ENCODE data around the gene R3HCC1L. TPM values are rescaled to one million over a fixed set of nuclear protein-coding genes. Genes with fewer than 3 reads are reported as not detected.

Gene R3HCC1L
- total and polyA plus RNA-seq, 2 donors = 14.7 to 20.4 TPM

DNA sequence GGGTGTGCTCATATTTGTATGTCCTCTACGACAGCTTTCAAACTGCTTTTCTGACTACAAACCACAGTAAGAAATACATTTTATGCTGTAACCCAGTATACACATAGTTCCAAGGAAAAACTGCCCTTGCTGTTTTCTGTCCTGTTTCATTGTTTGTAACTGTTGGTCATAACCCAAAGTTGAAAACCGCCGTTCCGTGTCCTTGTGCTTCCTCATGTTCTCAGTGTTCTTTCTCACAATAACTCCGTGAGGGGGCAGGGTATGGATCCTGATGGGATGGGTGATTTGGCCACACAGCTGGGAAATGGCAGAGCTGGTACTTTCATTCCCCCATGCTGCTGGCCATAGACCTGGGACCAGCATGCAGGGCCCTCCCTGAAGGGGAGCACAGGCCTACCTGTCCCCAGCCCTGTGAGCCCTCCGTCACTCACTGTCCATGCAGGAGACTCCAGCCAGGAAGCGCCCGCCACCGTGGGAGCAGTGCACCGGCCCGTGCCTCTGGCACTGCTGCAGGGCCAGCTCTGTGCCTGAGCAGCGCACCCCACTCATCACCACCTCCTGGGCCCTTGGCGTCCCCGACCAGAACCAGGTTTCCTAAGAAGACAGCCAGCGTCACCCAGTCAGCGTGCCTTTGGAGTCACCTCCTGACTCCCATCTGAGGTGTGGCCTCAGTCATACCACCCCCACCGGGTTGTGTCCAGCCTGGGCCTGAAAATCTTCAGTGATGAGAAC is 120.9 kb downstream of the R3HCC1L start:
- no peaks in the 10 kb centered on the region for H3K4me1 ChIP-seq (ENCODE audit: control insufficient read depth in 2 of 2, insufficient read depth in 2 of 2, low read length in 2 of 2)
- no peak overlapping the region for H3K27ac ChIP-seq (ENCODE audit: low read depth in 1 of 2, low read length in 1 of 2)
- no peaks in the 10 kb centered on the region for H3K27me3 ChIP-seq (ENCODE audit: control insufficient read depth in 2 of 2, insufficient read depth in 1 of 2, low read length in 1 of 2)
- H3K9me3 ChIP-seq (ENCODE audit: control insufficient read depth in 2 of 2, insufficient read depth in 1 of 2, low read length in 1 of 2) = no peaks in the 10 kb centered on the region
- peaks cover 10 to 14% of the 10 kb centered on the region in 2 donors for H3K36me3 ChIP-seq (ENCODE audit: control insufficient read depth in 2 of 2, insufficient read depth in 2 of 2, low read length in 1 of 2)
- WGBS = 97% methylated on average over 17 of the region's 17 CpGs
- no peak for DNase-seq (ENCODE audit: low read depth in 6 of 9, low spot score in 9 of 9)
- H3K4me3 ChIP-seq (ENCODE audit: low read length in 2 of 2) = no peak overlapping the region

DNA sequence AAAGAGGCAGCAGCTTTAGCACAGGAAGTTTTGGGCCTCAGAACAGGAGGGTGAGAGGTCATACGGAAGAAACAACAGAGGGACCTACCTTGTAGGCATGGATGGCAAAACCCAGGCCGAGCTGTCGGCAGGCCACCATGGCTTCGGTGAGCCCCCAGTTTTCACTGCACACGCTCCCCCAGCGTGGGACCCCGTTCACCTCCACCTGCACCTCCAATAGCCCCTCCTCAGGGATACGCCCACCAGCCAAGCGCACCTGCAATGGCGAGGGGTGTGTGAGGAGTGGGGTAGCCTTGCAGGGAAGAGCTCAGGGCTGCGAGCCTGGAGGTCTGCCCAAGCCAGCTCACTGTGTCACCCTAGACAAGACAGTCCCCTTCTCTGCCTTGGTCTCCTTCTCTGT is 122.2 kb downstream of the R3HCC1L start:
- Histone ChIP-seq H3K36me3 (ENCODE audit: control insufficient read depth in 2 of 2, insufficient read depth in 2 of 2, low read length in 1 of 2) (peaks cover 0 to 10% of the 10 kb centered on the region in 2 donors), H3K4me3 (ENCODE audit: low read length in 2 of 2) (no peak overlapping the region), H3K27me3 (ENCODE audit: control insufficient read depth in 2 of 2, insufficient read depth in 1 of 2, low read length in 1 of 2) (no peaks in the 10 kb centered on the region), H3K9me3 (ENCODE audit: control insufficient read depth in 2 of 2, insufficient read depth in 1 of 2, low read length in 1 of 2) (no peaks in the 10 kb centered on the region), H3K27ac (ENCODE audit: low read depth in 1 of 2, low read length in 1 of 2) (no peak overlapping the region), H3K4me1 (ENCODE audit: control insufficient read depth in 2 of 2, insufficient read depth in 2 of 2, low read length in 2 of 2) (no peaks in the 10 kb centered on the region)
- WGBS = 97% methylated on average over 11 of the region's 11 CpGs
- DNase-seq (ENCODE audit: low read depth in 6 of 9, low spot score in 9 of 9) = no peak

DNA sequence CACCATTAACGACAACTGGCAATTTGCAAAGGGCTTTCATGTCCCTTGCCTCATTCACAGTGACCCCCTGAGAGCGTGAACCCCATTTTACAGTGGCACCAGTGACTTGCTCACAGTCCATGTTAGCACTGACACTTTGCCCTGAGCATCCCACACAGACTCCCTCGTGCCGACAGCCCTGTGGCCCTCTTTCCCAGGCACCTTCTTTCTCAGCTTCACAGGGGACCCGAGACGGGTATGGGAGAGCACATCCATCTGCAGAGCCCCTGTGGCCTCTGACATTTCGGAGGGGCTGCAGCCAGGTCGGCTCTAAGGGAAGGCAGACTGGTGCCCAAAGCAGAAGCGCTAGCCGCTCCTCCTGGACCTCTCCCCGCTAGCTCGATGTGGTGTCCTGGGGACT is 122.7 kb downstream of the R3HCC1L start:
- no peak overlapping the region for H3K27ac ChIP-seq (ENCODE audit: low read depth in 1 of 2, low read length in 1 of 2)
- H3K4me1 ChIP-seq (ENCODE audit: control insufficient read depth in 2 of 2, insufficient read depth in 2 of 2, low read length in 2 of 2) = no peaks in the 10 kb centered on the region
- no peaks in the 10 kb centered on the region for H3K27me3 ChIP-seq (ENCODE audit: control insufficient read depth in 2 of 2, insufficient read depth in 1 of 2, low read length in 1 of 2)
- H3K36me3 ChIP-seq (ENCODE audit: control insufficient read depth in 2 of 2, insufficient read depth in 2 of 2, low read length in 1 of 2) = peaks cover 0 to 10% of the 10 kb centered on the region in 2 donors
- H3K4me3 ChIP-seq (ENCODE audit: low read length in 2 of 2) = no peak overlapping the region
- DNase-seq (ENCODE audit: low read depth in 6 of 9, low spot score in 9 of 9) = no peak
- no peaks in the 10 kb centered on the region for H3K9me3 ChIP-seq (ENCODE audit: control insufficient read depth in 2 of 2, insufficient read depth in 1 of 2, low read length in 1 of 2)
- WGBS = 97% methylated on average over 12 of the region's 12 CpGs

DNA sequence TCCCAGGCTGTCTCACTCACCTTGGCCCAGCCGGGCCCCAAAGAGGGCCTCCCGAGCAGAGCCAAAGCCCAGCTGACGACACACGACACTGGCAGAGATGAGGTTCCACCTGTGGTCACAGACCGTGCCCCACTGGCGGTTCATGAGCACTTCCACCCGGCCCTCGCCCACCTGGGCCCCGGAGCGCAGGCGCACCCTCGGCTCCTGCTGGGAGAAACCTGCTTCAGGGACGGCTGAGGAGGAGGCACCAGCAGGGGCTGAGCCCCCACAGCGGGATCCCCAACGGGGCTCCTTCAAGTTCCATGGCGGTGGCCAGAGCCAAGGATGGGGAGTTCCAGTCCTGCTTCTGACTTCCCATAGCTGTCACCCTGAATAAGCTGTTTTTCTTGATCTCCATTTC is 123.5 kb downstream of the R3HCC1L start:
- Histone ChIP-seq H3K4me1 (ENCODE audit: control insufficient read depth in 2 of 2, insufficient read depth in 2 of 2, low read length in 2 of 2) (no peaks in the 10 kb centered on the region), H3K4me3 (ENCODE audit: low read length in 2 of 2) (no peak overlapping the region), H3K27me3 (ENCODE audit: control insufficient read depth in 2 of 2, insufficient read depth in 1 of 2, low read length in 1 of 2) (no peaks in the 10 kb centered on the region), H3K36me3 (ENCODE audit: control insufficient read depth in 2 of 2, insufficient read depth in 2 of 2, low read length in 1 of 2) (peaks cover 0 to 6% of the 10 kb centered on the region in 2 donors), H3K9me3 (ENCODE audit: control insufficient read depth in 2 of 2, insufficient read depth in 1 of 2, low read length in 1 of 2) (no peaks in the 10 kb centered on the region), H3K27ac (ENCODE audit: low read depth in 1 of 2, low read length in 1 of 2) (no peak overlapping the region)
- WGBS = 94% methylated on average over 16 of the region's 16 CpGs
- no peak for DNase-seq (ENCODE audit: low read depth in 6 of 9, low spot score in 9 of 9)

DNA sequence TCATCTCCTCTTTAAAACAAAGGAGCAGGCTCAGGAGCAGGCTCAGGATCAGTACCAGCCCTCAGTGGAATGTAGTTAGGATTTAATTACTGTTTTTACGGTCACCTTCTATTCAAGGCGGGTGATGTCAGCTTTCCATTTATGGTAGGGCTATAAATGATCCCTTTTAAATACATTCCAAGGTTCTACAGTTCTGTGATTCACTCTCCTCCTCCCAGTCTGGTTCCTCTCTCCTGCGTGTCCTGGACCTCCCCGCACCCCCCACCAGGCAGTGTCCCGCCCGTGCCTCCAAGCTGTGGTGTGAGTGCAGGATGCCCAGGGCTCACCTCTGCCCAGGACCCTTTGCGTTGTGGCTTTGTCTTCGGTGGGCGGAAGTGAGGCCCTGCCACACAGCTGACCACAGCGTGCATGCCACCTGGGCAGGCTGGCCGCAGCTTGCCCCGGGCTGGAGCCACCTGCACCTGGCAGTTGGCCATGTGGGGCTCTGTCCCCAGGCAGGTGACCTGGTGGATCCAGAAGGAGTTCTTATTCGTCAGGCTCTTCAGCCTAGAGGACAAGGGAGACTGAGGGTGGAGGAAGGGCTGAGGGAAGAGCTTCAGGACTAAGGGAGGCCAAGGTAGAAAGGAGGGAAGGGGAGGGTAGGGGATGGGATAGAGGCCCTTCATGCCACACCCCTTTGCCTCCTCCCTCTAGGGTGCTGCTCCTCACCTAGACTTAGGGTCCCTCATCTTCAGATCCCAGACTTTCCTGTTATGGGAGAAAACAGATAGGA is 124.4 kb downstream of the R3HCC1L start:
- DNase-seq (ENCODE audit: low read depth in 6 of 9, low spot score in 9 of 9) = no peak
- Histone ChIP-seq H3K4me1 (ENCODE audit: control insufficient read depth in 2 of 2, insufficient read depth in 2 of 2, low read length in 2 of 2) (no peaks in the 10 kb centered on the region), H3K27me3 (ENCODE audit: control insufficient read depth in 2 of 2, insufficient read depth in 1 of 2, low read length in 1 of 2) (no peaks in the 10 kb centered on the region), H3K9me3 (ENCODE audit: control insufficient read depth in 2 of 2, insufficient read depth in 1 of 2, low read length in 1 of 2) (no peaks in the 10 kb centered on the region), H3K27ac (ENCODE audit: low read depth in 1 of 2, low read length in 1 of 2) (no peak overlapping the region), H3K36me3 (ENCODE audit: control insufficient read depth in 2 of 2, insufficient read depth in 2 of 2, low read length in 1 of 2) (peaks cover 0 to 6% of the 10 kb centered on the region in 2 donors), H3K4me3 (ENCODE audit: low read length in 2 of 2) (no peak overlapping the region)
- WGBS = 82% methylated on average over 13 of the region's 13 CpGs

DNA sequence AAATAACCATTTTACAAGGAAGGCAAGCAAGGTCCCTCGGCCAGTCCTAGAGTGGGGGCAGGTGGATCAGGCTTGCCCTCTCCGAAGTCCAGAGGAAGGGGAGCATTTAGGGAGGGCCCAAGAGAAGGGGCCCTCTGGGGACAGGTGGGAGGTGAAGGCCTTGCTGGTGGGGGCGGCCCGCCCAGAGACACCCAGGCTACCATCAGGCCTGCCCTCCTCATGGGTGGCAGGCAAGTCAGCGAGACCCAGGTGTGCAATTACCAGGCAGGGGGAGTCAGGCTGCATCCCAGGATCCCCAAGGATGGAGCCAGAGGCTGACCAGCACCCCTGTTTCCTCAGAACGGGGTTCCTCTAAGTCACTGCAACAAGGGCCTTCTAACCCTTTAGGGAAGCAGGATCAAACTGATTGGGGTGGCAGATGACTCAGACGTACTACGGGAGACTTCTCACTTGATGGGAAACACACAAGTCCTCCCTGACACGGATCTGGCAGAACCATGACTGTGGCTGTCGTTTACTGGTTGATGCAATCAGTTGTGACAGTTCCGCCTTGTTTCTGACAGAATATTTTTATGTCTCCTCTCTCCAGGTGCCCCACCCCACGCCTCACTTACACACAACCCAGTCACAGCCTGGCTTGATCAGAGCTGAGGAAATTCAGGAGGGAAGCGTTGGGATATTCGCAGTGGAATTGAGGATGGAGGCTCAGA is 125.3 kb downstream of the R3HCC1L start:
- WGBS = 91% methylated on average over 14 of the region's 14 CpGs

DNA sequence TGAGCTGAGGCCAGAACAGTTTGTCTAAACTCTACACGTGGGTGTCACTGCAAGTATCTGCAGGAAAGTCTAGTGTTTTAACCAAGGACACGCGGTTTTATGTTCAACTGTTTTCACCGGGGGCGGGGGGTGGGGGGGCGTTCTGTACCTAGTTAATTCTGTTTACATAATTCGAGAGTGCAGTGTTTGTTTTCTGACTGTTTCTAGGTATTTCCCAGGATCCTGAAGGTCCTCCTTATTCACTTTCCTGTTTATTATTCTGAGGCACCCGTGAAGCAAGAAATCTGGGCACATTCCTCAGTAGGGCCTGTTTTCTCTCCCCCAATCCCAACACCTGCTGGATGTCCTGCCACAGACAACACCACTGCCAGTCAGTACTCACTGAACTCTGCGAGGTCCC is 125.9 kb downstream of the R3HCC1L start:
- H3K36me3 ChIP-seq (ENCODE audit: control insufficient read depth in 2 of 2, insufficient read depth in 2 of 2, low read length in 1 of 2) = peaks cover 0 to 5% of the 10 kb centered on the region in 2 donors
- DNase-seq (ENCODE audit: low read depth in 6 of 9, low spot score in 9 of 9) = no peak
- H3K9me3 ChIP-seq (ENCODE audit: control insufficient read depth in 2 of 2, insufficient read depth in 1 of 2, low read length in 1 of 2) = no peaks in the 10 kb centered on the region
- H3K27me3 ChIP-seq (ENCODE audit: control insufficient read depth in 2 of 2, insufficient read depth in 1 of 2, low read length in 1 of 2) = no peaks in the 10 kb centered on the region
- H3K4me1 ChIP-seq (ENCODE audit: control insufficient read depth in 2 of 2, insufficient read depth in 2 of 2, low read length in 2 of 2) = no peaks in the 10 kb centered on the region
- no peak overlapping the region for H3K27ac ChIP-seq (ENCODE audit: low read depth in 1 of 2, low read length in 1 of 2)
- WGBS = 91% methylated on average over 9 of the region's 9 CpGs
- H3K4me3 ChIP-seq (ENCODE audit: low read length in 2 of 2) = no peak overlapping the region

More for the DNA sequence above, 125.3 kb downstream of the R3HCC1L start:
- H3K27me3 ChIP-seq (ENCODE audit: control insufficient read depth in 2 of 2, insufficient read depth in 1 of 2, low read length in 1 of 2) = no peaks in the 10 kb centered on the region
- no peak for DNase-seq (ENCODE audit: low read depth in 6 of 9, low spot score in 9 of 9)
- H3K4me3 ChIP-seq (ENCODE audit: low read length in 2 of 2) = no peak overlapping the region
- no peaks in the 10 kb centered on the region for H3K4me1 ChIP-seq (ENCODE audit: control insufficient read depth in 2 of 2, insufficient read depth in 2 of 2, low read length in 2 of 2)
- peaks cover 0 to 6% of the 10 kb centered on the region in 2 donors for H3K36me3 ChIP-seq (ENCODE audit: control insufficient read depth in 2 of 2, insufficient read depth in 2 of 2, low read length in 1 of 2)
- H3K9me3 ChIP-seq (ENCODE audit: control insufficient read depth in 2 of 2, insufficient read depth in 1 of 2, low read length in 1 of 2) = no peaks in the 10 kb centered on the region
- H3K27ac ChIP-seq (ENCODE audit: low read depth in 1 of 2, low read length in 1 of 2) = no peak overlapping the region

DNA sequence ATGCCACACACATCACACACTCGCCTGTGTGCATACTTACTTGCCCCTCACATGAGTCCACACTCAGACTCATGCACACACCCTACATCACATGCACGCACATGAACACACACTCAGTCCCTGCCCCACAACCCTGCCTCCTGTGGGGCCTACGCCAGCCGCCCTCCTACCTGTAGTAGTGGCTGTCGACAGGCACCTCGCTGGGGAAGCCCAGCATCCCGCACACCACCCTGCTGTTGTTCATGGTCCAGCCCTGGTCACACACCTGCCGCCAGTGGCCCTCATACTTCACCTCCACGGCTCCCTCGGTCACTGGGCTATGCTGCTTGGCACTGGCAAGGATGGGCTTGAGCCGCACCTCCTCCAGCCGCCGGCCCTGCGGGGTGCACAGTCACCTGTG is 126.3 kb downstream of the R3HCC1L start:
- DNase-seq (ENCODE audit: low read depth in 6 of 9, low spot score in 9 of 9) = no peak
- H3K4me3 ChIP-seq (ENCODE audit: low read length in 2 of 2) = no peak overlapping the region
- WGBS = 96% methylated on average over 14 of the region's 14 CpGs
- no peaks in the 10 kb centered on the region for H3K27me3 ChIP-seq (ENCODE audit: control insufficient read depth in 2 of 2, insufficient read depth in 1 of 2, low read length in 1 of 2)
- H3K27ac ChIP-seq (ENCODE audit: low read depth in 1 of 2, low read length in 1 of 2) = no peak overlapping the region
- peaks cover 0 to 1% of the 10 kb centered on the region in 2 donors for H3K36me3 ChIP-seq (ENCODE audit: control insufficient read depth in 2 of 2, insufficient read depth in 2 of 2, low read length in 1 of 2)
- no peaks in the 10 kb centered on the region for H3K4me1 ChIP-seq (ENCODE audit: control insufficient read depth in 2 of 2, insufficient read depth in 2 of 2, low read length in 2 of 2)
- no peaks in the 10 kb centered on the region for H3K9me3 ChIP-seq (ENCODE audit: control insufficient read depth in 2 of 2, insufficient read depth in 1 of 2, low read length in 1 of 2)

Data from thymus (tissue), 11 donors.